Measurements from ENCODE around the gene NRG3.

NRG3 gene

GRCh38 chr10:82574081-82574480 lies 699.1 kb downstream of the NRG3 start:
- DNase-seq (ENCODE audit: insufficient read length) (no peak), FAIRE-seq (no peak)
- no peak for TF ChIP-seq TAF1 (IDR thresholded peaks at IDR 0.05; ENCODE audit: borderline replicate concordance, low read depth, low read length)
- TF ChIP-seq POLR2AphosphoS5 (IDR thresholded peaks at IDR 0.05; ENCODE audit: low read depth, low read length), result no peak
- no peak for TF ChIP-seq POLR2A (IDR thresholded peaks at IDR 0.05; ENCODE audit: low read depth, low read length)

- FAIRE-seq, result no peak
- TF ChIP-seq POLR2A (IDR thresholded peaks at IDR 0.05; ENCODE audit: low read depth, low read length) (no peak), TAF1 (IDR thresholded peaks at IDR 0.05; ENCODE audit: borderline replicate concordance, low read depth, low read length) (no peak), POLR2AphosphoS5 (IDR thresholded peaks at IDR 0.05; ENCODE audit: low read depth, low read length) (no peak)
- DNase-seq (ENCODE audit: insufficient read length), result no peak
Observed at GRCh38 chr10:82575318-82575717, 700.3 kb downstream of the NRG3 start.

- no peak for DNase-seq (ENCODE audit: insufficient read length)
- TF ChIP-seq POLR2AphosphoS5 (IDR thresholded peaks at IDR 0.05; ENCODE audit: low read depth, low read length) (no peak), TAF1 (IDR thresholded peaks at IDR 0.05; ENCODE audit: borderline replicate concordance, low read depth, low read length) (no peak), POLR2A (IDR thresholded peaks at IDR 0.05; ENCODE audit: low read depth, low read length) (no peak)
- FAIRE-seq, result no peak
Observed at GRCh38 chr10:82576093-82576492, 701.1 kb downstream of the NRG3 start.

- TF ChIP-seq TAF1 (IDR thresholded peaks at IDR 0.05; ENCODE audit: borderline replicate concordance, low read depth, low read length), result no peak
- TF ChIP-seq POLR2AphosphoS5 (IDR thresholded peaks at IDR 0.05; ENCODE audit: low read depth, low read length), result no peak
- no peak for TF ChIP-seq POLR2A (IDR thresholded peaks at IDR 0.05; ENCODE audit: low read depth, low read length)
- FAIRE-seq (no peak), DNase-seq (ENCODE audit: insufficient read length) (no peak)
Observed at GRCh38 chr10:82581940-82582339, 706.9 kb downstream of the NRG3 start.

GRCh38 chr10:82591421-82591820 lies 716.4 kb downstream of the NRG3 start:
- DNase-seq (ENCODE audit: insufficient read length) (no peak), FAIRE-seq (no peak)
- TF ChIP-seq POLR2A (IDR thresholded peaks at IDR 0.05; ENCODE audit: low read depth, low read length) (no peak), TAF1 (IDR thresholded peaks at IDR 0.05; ENCODE audit: borderline replicate concordance, low read depth, low read length) (no peak), POLR2AphosphoS5 (IDR thresholded peaks at IDR 0.05; ENCODE audit: low read depth, low read length) (no peak)

GRCh38 chr10:82597840-82598239 lies 722.8 kb downstream of the NRG3 start:
- TF ChIP-seq POLR2A (IDR thresholded peaks at IDR 0.05; ENCODE audit: low read depth, low read length), result no peak
- TF ChIP-seq TAF1 (IDR thresholded peaks at IDR 0.05; ENCODE audit: borderline replicate concordance, low read depth, low read length), result no peak
- no peak for TF ChIP-seq POLR2AphosphoS5 (IDR thresholded peaks at IDR 0.05; ENCODE audit: low read depth, low read length)
- DNase-seq (ENCODE audit: insufficient read length) (no peak), FAIRE-seq (no peak)

- no peak for DNase-seq (ENCODE audit: insufficient read length)
- TF ChIP-seq POLR2A (IDR thresholded peaks at IDR 0.05; ENCODE audit: low read depth, low read length), result no peak
- TF ChIP-seq POLR2AphosphoS5 (IDR thresholded peaks at IDR 0.05; ENCODE audit: low read depth, low read length), result no peak
- no peak for TF ChIP-seq TAF1 (IDR thresholded peaks at IDR 0.05; ENCODE audit: borderline replicate concordance, low read depth, low read length)
- FAIRE-seq, result no peak
Observed at GRCh38 chr10:82609845-82610244, 734.9 kb downstream of the NRG3 start.

GRCh38 chr10:82618007-82618406 lies 743.0 kb downstream of the NRG3 start:
- FAIRE-seq (no peak), DNase-seq (ENCODE audit: insufficient read length) (no peak)
- TF ChIP-seq POLR2A (IDR thresholded peaks at IDR 0.05; ENCODE audit: low read depth, low read length) (no peak), TAF1 (IDR thresholded peaks at IDR 0.05; ENCODE audit: borderline replicate concordance, low read depth, low read length) (no peak), POLR2AphosphoS5 (IDR thresholded peaks at IDR 0.05; ENCODE audit: low read depth, low read length) (no peak)

- TF ChIP-seq POLR2AphosphoS5 (IDR thresholded peaks at IDR 0.05; ENCODE audit: low read depth, low read length) (no peak), POLR2A (IDR thresholded peaks at IDR 0.05; ENCODE audit: low read depth, low read length) (no peak), TAF1 (IDR thresholded peaks at IDR 0.05; ENCODE audit: borderline replicate concordance, low read depth, low read length) (no peak)
- FAIRE-seq (no peak), DNase-seq (ENCODE audit: insufficient read length) (no peak)
Observed at GRCh38 chr10:82621680-82622079, 746.7 kb downstream of the NRG3 start.

GRCh38 chr10:82622479-82622878 lies 747.5 kb downstream of the NRG3 start:
- no peak for DNase-seq (ENCODE audit: insufficient read length)
- no peak for FAIRE-seq
- TF ChIP-seq POLR2A (IDR thresholded peaks at IDR 0.05; ENCODE audit: low read depth, low read length) (no peak), POLR2AphosphoS5 (IDR thresholded peaks at IDR 0.05; ENCODE audit: low read depth, low read length) (no peak), TAF1 (IDR thresholded peaks at IDR 0.05; ENCODE audit: borderline replicate concordance, low read depth, low read length) (no peak)

- TF ChIP-seq TAF1 (IDR thresholded peaks at IDR 0.05; ENCODE audit: borderline replicate concordance, low read depth, low read length) (no peak), POLR2AphosphoS5 (IDR thresholded peaks at IDR 0.05; ENCODE audit: low read depth, low read length) (no peak), POLR2A (IDR thresholded peaks at IDR 0.05; ENCODE audit: low read depth, low read length) (no peak)
- FAIRE-seq, result no peak
- DNase-seq (ENCODE audit: insufficient read length), result no peak
Observed at GRCh38 chr10:82625512-82626189, 750.7 kb downstream of the NRG3 start.

- no peak for TF ChIP-seq TAF1 (IDR thresholded peaks at IDR 0.05; ENCODE audit: borderline replicate concordance, low read depth, low read length)
- TF ChIP-seq POLR2A (IDR thresholded peaks at IDR 0.05; ENCODE audit: low read depth, low read length), result no peak
- TF ChIP-seq POLR2AphosphoS5 (IDR thresholded peaks at IDR 0.05; ENCODE audit: low read depth, low read length), result no peak
- DNase-seq (ENCODE audit: insufficient read length), result no peak
- no peak for FAIRE-seq
Observed at GRCh38 chr10:82628373-82628772, 753.4 kb downstream of the NRG3 start.

Data from GM12892 (cell line).